ENCODE data around the gene HECW1.
"Not testable (repeated sequence)": the region's sequence is repeated elsewhere in the genome, so short reads cannot be mapped to it uniquely, and the experiment has no call there.

HECW1 gene

GRCh38 chr7:43569424-43569823 lies 457.0 kb downstream of the HECW1 start:
- peak; percentile 83 for DNase-seq (ENCODE audit: low read depth)

GRCh38 chr7:43570688-43571365 lies 458.4 kb downstream of the HECW1 start:
- peak; percentile 57 for DNase-seq (ENCODE audit: low read depth)
- no peak for TF ChIP-seq CTCF (conservative IDR thresholded peaks at IDR 0.05; ENCODE audit: control insufficient read depth, insufficient read depth, low read depth, low read length)
- H3K4me3 ChIP-seq (ENCODE audit: control insufficient read depth, low read depth, low read length), result no peak overlapping the region

More at GRCh38 chr7:43569424-43569823, 457.0 kb downstream of the HECW1 start:
- TF ChIP-seq CTCF (conservative IDR thresholded peaks at IDR 0.05; ENCODE audit: control insufficient read depth, insufficient read depth, low read depth, low read length), result no peak
- no peak overlapping the region for H3K4me3 ChIP-seq (ENCODE audit: control insufficient read depth, low read depth, low read length)

- no peak overlapping the region for H3K4me3 ChIP-seq (ENCODE audit: control insufficient read depth, low read depth, low read length)
- no peak for TF ChIP-seq CTCF (conservative IDR thresholded peaks at IDR 0.05; ENCODE audit: control insufficient read depth, insufficient read depth, low read depth, low read length)
- peak; percentile 100 for DNase-seq (ENCODE audit: low read depth)
These were observed 460.1 kb downstream of the HECW1 start for GRCh38 chr7:43572516-43573049.

- not testable (repeated sequence) for DNase-seq (ENCODE audit: low read depth); H3K4me3 ChIP-seq (ENCODE audit: control insufficient read depth, low read depth, low read length)
These were observed 461.4 kb downstream of the HECW1 start for GRCh38 chr7:43573832-43574231.

- DNase-seq (ENCODE audit: low read depth), result no peak
- no peak for TF ChIP-seq CTCF (conservative IDR thresholded peaks at IDR 0.05; ENCODE audit: control insufficient read depth, insufficient read depth, low read depth, low read length)
- no peak overlapping the region for H3K4me3 ChIP-seq (ENCODE audit: control insufficient read depth, low read depth, low read length)
These were observed 463.1 kb downstream of the HECW1 start for GRCh38 chr7:43575506-43575905.

GRCh38 chr7:43576241-43576640 lies 463.8 kb downstream of the HECW1 start:
- no peak overlapping the region for H3K4me3 ChIP-seq (ENCODE audit: control insufficient read depth, low read depth, low read length)
- no peak for DNase-seq (ENCODE audit: low read depth)
- no peak for TF ChIP-seq CTCF (conservative IDR thresholded peaks at IDR 0.05; ENCODE audit: control insufficient read depth, insufficient read depth, low read depth, low read length)

GRCh38 chr7:43577485-43577951 lies 465.1 kb downstream of the HECW1 start:
- peak; percentile 38 for DNase-seq (ENCODE audit: low read depth)
- H3K4me3 ChIP-seq (ENCODE audit: control insufficient read depth, low read depth, low read length), result no peak overlapping the region
- TF ChIP-seq CTCF (conservative IDR thresholded peaks at IDR 0.05; ENCODE audit: control insufficient read depth, insufficient read depth, low read depth, low read length), result no peak

Data from fibroblast of mammary gland (primary cell).